Measurements from ENCODE around the gene NHLRC4.

DNA sequence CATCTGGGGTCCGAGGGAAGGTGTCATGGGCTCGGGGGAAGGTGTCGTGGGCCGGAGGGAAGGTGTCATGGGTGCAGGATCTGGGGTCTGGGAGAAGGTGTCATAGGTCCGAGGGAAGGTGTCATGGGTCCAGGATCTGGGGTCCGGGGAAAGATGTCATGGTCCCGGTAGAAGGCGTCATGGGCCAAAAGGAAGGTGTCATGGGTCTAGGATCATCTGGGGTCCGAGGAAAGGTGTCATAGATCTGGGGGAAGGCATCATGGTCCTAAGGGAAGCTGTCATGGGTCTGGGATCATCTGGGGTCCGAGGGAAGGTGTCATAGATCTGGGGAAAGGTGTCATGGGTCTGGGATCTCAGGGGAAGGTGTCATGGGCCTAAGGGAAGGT lies 24.0 kb downstream of the NHLRC4 start:
- TF ChIP-seq POLR2A (IDR thresholded peaks at IDR 0.05) = no peak
- TF ChIP-seq, protein P1, sequence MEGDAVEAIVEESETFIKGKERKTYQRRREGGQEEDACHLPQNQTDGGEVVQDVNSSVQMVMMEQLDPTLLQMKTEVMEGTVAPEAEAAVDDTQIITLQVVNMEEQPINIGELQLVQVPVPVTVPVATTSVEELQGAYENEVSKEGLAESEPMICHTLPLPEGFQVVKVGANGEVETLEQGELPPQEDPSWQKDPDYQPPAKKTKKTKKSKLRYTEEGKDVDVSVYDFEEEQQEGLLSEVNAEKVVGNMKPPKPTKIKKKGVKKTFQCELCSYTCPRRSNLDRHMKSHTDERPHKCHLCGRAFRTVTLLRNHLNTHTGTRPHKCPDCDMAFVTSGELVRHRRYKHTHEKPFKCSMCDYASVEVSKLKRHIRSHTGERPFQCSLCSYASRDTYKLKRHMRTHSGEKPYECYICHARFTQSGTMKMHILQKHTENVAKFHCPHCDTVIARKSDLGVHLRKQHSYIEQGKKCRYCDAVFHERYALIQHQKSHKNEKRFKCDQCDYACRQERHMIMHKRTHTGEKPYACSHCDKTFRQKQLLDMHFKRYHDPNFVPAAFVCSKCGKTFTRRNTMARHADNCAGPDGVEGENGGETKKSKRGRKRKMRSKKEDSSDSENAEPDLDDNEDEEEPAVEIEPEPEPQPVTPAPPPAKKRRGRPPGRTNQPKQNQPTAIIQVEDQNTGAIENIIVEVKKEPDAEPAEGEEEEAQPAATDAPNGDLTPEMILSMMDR (IDR thresholded peaks at IDR 0.05) = no peak

All from body of pancreas (tissue), 4 donors.